HG03196 (cell line): ENCODE data around the gene KLHDC3.
"Not testable (repeated sequence)": the region's sequence is repeated elsewhere in the genome, so short reads cannot be mapped to it uniquely, and the experiment has no call there.

ENCODE experiments used
- ATAC-seq: cut with Tn5 transposase; IDR thresholded peaks from one replicate; pipeline ENCODE4 v1.9.1; 2021; ENCODE audit not compliant: unreplicated experiment

The KLHDC3 gene

DNA sequence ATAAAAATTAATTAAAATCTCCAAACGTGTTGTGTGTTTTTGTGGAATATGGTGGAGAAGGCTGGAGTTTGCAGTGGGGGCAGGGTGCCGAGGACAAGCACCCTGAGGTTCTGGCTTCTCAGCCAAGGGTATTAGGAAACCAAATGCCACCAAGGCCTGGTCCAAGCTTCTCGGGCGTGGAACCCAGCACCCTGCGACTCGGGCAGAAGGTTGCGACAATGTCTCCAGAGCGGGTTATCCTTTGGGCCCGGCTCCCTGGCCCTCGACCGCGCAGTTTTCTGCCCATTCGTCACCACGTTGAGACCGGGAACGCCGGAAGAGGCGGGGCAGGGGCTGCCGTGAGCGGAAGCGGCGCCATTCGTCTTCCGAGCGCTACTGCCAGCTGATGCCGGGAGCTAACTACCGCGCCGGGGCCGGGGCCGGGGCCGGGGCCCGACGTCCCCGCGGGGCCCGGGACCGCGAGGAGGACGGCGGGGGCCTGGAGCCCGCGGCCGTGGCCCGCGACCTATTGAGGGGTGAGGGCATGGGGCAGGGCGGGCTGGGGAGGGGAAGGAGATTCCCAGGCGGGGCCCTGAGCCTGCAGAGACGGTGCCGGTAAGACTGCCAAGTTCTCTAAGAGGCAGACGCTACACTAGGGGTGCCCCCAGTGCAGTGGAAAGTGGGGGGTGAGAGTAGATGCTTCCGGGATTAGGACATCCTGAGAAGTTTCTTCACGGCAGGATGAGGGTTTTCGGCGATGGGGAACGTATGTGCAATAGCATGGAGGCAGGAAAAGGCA is 7.4 kb downstream of the KLHDC3 start, which contains the start of gene RRP36:
RRP36 (plus strand) TSS at position 354 of the 778 bp plus-strand sequence; CDS start at position 386, 32 bp downstream.
- ATAC-seq, result peak; percentile 62

DNA sequence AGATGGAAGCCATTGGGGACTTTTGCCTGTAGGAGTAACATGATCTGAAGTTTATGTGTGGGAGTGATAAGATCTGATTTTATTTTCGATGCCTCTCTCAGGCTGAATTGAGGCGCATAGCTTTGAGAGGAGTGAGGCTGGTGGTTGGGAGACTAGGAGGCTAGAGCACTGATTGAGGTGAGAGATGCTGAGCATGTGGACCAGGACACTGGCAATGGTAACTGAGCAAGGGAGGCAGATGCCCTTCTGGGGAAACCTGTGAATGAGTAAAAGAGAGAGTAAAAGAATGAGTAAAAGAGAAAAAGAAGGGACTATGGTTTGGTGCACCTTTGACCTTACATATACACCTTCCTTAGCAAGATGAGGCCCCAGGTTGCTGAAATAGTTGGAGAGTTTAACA is 10.4 kb downstream of the KLHDC3 start:
- no peak for ATAC-seq

- no peak for ATAC-seq
Observed at GRCh38 chr6:43026365-43026764, 12.3 kb downstream of the KLHDC3 start.

GRCh38 chr6:43029120-43029519 is 15.1 kb downstream of the KLHDC3 start:
- no peak for ATAC-seq

DNA sequence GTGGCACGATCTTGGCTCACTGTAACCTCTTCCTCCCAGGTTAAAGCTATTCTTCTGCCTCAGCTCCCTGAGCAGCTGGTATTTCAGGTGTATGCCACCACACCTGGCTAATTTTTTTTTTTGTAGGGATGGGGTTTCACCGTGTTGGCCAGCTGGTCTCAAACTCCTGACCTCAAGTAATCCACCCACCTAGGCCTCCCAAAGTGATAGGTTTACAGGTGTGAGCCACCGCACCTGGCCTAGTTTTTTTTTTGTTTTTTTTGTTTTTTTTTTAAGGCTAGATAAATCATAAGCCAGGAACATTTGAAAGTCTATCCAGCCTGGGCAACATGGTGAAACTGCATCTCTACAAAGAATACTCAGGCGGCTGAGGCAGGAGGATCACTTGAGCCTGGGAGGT is 18.3 kb downstream of the KLHDC3 start:
- ATAC-seq, result no peak

GRCh38 chr6:43033496-43034189 is 19.6 kb downstream of the KLHDC3 start:
- ATAC-seq, result no peak

- no peak for ATAC-seq
Observed at GRCh38 chr6:43034190-43034525, 20.1 kb downstream of the KLHDC3 start.

DNA sequence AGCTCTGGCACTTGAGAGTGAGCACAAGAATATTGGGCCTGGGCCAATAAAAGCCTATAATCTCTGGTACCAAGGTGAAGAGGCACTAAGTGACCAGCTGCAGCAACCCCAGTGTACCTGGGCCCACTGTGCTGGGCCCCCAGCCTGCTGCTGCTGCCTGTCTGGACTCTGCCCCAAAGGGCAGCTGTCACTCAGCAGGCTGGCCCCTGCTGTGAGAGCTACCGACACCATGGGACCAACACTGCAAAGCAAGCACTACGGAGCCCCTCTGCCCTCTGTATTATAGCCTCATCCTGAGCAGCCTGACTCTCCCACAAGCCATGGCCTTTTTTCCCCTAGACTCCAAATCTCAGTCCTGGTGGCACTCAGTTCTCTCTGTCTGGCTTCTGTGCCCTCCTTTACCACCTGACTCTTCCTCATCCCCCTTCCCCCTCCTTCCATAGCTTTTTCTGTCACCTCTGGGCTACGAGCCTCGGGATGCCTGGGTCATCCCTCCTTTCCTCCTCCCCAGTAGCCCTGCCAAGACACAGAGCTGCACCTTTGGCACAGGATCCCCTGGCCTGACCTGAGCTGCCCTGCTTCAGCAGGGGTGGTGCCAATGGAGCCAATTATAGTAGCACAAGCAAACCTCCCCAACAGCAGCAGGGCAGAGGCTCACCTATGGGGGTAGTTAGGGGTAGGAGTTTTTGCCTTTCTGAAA is 21.6 kb downstream of the KLHDC3 start:
- ATAC-seq, result no peak

- no peak for ATAC-seq
Observed at GRCh38 chr6:43036712-43037111, 22.7 kb downstream of the KLHDC3 start.

- no peak for ATAC-seq
Observed at GRCh38 chr6:43037197-43037596, 23.1 kb downstream of the KLHDC3 start.

DNA sequence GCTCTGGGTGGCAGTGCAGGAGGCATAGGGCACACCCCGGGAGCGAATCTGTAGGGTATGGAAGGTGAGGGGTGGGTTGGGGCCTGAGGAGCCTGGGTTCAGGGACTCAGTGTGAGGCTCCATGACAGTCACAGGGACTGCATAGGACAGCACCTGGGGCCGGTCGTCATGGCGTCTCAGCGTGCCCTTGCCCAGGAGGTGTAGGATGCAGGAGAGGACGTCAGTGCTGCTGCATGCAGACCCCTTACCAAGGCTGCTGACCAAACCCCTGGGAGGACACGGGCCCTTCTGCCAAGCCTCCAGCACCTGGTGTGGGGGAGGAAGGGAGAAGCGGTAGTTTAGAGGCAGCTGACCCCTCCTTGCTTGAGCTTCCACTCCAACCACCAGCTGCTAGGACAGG is 23.7 kb downstream of the KLHDC3 start:
- ATAC-seq, result no peak

DNA sequence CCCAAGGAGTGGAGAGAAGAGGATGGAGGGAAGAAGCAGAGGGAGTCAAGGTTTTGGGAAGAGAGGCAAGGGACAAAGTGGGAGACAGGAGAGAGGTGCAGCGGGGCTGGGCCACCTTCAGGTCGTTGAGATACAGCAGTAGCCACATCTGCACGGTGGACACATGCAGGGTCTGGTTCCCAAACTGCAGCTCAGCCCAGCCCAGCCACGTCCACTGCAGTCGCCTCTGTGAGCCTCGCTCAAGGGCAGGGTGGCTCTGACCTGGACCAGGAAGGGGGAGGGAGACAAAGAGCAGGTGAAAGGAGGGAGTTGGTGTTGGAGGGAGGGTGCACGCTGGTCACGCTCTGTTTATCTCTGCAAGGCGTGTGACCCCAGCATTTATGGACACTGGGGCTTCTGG is 24.7 kb downstream of the KLHDC3 start:
- ATAC-seq, result no peak

DNA sequence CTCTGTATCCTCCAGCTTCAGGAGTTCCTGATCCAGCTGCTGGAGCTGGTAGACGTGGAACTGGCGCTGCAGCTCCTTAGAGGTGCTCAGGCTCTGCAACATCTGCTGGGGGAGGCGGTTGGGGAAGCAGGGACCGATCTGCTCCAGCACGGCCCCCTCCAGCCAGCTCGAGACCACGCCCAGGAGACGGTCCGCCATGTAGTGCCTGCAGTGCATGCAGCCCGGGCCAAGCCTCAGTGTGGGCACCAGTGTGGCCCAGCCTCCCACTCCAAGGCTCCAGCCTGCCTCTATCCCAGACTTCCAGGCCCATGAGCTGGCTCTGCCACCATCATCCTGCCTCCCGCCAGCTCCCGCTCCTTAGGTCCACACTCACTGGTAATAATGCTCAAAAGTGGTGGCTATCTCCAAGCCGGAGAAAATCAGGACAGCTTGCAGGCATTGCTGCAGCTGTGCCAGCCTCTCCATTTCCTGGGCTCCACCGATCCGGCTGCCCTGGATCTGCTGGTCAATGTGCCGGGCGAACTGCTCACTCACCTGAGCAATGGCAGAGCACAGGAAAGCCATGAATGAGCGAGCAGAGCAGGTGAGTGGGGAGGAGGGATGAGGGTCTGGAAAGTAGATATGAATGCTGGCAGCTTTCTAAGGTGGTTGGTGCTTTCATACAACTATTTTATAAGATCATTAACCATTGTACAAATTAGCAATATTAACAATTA is 26.7 kb downstream of the KLHDC3 start:
- ATAC-seq, result no peak

- ATAC-seq, result not testable (repeated sequence)
Observed at GRCh38 chr6:43041475-43041874, 27.4 kb downstream of the KLHDC3 start.

DNA sequence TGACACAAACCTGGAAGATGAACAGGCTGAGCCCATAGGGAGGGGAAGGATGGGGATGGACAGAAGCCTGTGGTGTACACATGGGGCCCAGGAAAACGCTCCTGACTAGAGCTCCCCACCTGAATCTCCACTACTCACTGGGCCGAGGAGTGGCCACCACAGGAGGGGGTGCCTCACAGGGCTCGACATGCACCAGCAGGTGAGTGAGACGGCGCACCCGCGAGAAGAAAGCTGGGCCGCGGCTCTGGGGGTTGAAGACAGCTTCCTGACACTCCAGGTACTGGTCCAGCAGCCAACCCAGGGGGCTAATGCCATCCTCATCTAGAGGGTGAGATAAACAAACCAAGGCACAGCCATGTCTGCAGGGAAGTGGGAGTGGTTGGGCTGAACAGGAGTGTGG is 29.3 kb downstream of the KLHDC3 start:
- ATAC-seq, result no peak

GRCh38 chr6:43045371-43045930 is 31.4 kb downstream of the KLHDC3 start:
- ATAC-seq, result no peak

GRCh38 chr6:43047998-43048397 is 33.9 kb downstream of the KLHDC3 start:
- no peak for ATAC-seq

DNA sequence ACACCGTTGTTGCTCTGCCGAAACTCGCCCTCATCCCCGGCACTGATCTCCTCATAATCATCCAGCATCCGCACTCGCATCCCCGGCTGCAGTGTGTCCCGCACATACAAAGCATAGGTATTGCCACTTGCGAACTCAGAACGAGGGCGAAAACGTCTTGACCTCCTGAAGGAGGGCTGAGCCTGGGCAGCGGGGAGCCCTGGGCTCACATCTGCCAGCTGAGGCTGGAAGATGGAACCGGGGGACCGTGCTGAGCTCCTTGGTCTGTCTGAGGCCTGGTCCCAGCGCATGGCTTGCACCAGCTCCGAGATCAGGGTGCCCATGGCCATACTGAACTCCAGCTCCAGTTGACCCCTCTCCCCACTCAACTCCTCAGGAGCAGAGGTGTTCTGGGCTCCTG is 36.9 kb downstream of the KLHDC3 start:
- ATAC-seq, result no peak

DNA sequence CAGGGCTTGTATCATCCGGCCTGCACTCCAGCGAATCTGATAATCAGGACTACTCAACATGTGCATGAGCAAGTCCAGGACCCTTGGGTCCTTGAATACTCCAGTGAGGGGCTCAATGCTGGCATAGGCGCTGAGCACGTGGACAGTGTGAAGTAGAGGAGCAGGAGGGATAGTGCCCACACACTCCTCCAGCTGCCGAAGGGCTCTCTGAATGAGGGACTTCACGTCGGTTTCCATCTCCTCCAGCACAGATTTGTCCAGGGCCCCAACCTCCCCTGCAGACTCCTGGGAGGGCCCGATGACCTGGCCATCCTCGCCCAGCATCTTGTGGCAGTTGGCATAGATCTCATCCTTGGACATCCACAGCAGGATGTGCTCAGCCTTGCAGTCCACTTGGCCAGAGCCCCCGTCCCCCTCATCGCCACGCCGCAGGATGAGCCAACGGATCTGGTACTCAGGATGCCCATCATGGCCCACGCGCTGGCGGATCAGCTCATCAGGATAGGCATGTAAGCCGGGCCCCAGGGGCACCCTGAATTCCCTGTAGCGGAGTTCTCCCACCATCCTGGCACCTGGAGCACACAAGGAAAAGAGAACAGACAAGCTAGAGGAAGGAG is 38.3 kb downstream of the KLHDC3 start:
- no peak for ATAC-seq

GRCh38 chr6:43052842-43053544 is 38.9 kb downstream of the KLHDC3 start:
- peak; percentile 22 for ATAC-seq
